RWPE2 (cell line): ENCODE data around the gene EHBP1L1.

Experiments used
- ATAC-seq: fragments of 200-7000 bp; cut with Tn5 transposase; 3 replicates; pipeline ENCODE4 v1.9.1; 2021; ENCODE audit warnings: low read depth
- DNase-seq: peaks from one replicate; pipeline ENCODE4 v3.0.0-alpha.2; 2020; ENCODE audit warnings: low spot score
- H3K27ac ChIP-seq: fragments of 450-650 bp; 2 replicates; pipeline ENCODE4 v1.5.1; 2017; ENCODE audit warnings: mild to moderate bottlenecking; ENCODE audit not compliant: poor library complexity, severe bottlenecking
- H3K27me3 ChIP-seq: fragments of 250-450 bp; sonication (Bioruptor Pico); 2 replicates; pipeline ENCODE4 v1.5.1; 2021; ENCODE audit warnings: mild to moderate bottlenecking, moderate library complexity; ENCODE audit not compliant: insufficient read depth, poor library complexity, severe bottlenecking
- H3K36me3 ChIP-seq: fragments of 250-450 bp; sonication (Bioruptor Pico); 2 replicates; pipeline ENCODE4 v1.5.1; 2020; ENCODE audit warnings: low read depth, mild to moderate bottlenecking, moderate library complexity
- H3K4me1 ChIP-seq: fragments of 250-450 bp; sonication (Bioruptor Pico); 2 replicates; pipeline ENCODE4 v1.5.1; 2021; ENCODE audit warnings: mild to moderate bottlenecking, moderate library complexity; ENCODE audit not compliant: insufficient read depth, poor library complexity, severe bottlenecking
- H3K4me3 ChIP-seq: fragments of 250-450 bp; sonication (Bioruptor Pico); 2 replicates; pipeline ENCODE4 v1.5.1; 2021; ENCODE audit warnings: mild to moderate bottlenecking, moderate library complexity; ENCODE audit not compliant: severe bottlenecking
- H3K9me3 ChIP-seq: fragments of 250-450 bp; sonication (Bioruptor Pico); 2 replicates; pipeline ENCODE4 v1.5.1; 2021; ENCODE audit warnings: mild to moderate bottlenecking, moderate library complexity; ENCODE audit not compliant: severe bottlenecking
- TF ChIP-seq, protein P1 (sequence below): fragments of 450-650 bp; IDR thresholded peaks from one replicate; pipeline ENCODE4 v1.5.1; 2017; ENCODE audit warnings: mild to moderate bottlenecking, moderate library complexity; ENCODE audit not compliant: poor library complexity, severe bottlenecking

EHBP1L1 gene

DNA sequence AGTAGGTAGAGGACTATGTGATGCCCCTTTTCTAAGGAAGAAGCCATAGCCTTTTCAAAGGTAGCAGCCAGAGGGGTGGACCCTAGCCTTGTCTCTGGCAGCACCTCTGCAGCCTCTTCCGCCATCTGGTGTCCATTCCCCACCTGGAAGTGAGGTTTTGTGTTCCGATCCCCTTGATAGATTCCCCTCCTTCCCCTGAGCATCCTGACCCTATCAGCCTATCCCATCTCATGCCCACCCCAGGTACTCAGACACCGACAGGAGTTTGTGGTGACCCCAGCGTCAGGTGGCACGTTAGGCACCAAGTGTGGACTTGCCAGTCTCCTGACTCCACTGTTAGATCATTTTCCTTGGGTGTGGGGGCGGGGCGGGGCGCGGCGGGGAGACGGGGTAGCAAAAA lies 3.9 kb upstream of the EHBP1L1 start:
- Histone ChIP-seq H3K4me1 (peaks cover 14% of the 10 kb centered on the region), H3K27me3 (no peaks in the 10 kb centered on the region), H3K9me3 (no peaks in the 10 kb centered on the region), H3K36me3 (peaks cover 10% of the 10 kb centered on the region), H3K4me3 (peak overlapping the region; percentile 78), H3K27ac (peak overlapping the region; percentile 86)
- ATAC-seq (no peak; the same call in 2 of the 3 replicates), DNase-seq (peak; percentile 52)
- TF ChIP-seq, protein P1, sequence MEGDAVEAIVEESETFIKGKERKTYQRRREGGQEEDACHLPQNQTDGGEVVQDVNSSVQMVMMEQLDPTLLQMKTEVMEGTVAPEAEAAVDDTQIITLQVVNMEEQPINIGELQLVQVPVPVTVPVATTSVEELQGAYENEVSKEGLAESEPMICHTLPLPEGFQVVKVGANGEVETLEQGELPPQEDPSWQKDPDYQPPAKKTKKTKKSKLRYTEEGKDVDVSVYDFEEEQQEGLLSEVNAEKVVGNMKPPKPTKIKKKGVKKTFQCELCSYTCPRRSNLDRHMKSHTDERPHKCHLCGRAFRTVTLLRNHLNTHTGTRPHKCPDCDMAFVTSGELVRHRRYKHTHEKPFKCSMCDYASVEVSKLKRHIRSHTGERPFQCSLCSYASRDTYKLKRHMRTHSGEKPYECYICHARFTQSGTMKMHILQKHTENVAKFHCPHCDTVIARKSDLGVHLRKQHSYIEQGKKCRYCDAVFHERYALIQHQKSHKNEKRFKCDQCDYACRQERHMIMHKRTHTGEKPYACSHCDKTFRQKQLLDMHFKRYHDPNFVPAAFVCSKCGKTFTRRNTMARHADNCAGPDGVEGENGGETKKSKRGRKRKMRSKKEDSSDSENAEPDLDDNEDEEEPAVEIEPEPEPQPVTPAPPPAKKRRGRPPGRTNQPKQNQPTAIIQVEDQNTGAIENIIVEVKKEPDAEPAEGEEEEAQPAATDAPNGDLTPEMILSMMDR, result peak; percentile 72

DNA sequence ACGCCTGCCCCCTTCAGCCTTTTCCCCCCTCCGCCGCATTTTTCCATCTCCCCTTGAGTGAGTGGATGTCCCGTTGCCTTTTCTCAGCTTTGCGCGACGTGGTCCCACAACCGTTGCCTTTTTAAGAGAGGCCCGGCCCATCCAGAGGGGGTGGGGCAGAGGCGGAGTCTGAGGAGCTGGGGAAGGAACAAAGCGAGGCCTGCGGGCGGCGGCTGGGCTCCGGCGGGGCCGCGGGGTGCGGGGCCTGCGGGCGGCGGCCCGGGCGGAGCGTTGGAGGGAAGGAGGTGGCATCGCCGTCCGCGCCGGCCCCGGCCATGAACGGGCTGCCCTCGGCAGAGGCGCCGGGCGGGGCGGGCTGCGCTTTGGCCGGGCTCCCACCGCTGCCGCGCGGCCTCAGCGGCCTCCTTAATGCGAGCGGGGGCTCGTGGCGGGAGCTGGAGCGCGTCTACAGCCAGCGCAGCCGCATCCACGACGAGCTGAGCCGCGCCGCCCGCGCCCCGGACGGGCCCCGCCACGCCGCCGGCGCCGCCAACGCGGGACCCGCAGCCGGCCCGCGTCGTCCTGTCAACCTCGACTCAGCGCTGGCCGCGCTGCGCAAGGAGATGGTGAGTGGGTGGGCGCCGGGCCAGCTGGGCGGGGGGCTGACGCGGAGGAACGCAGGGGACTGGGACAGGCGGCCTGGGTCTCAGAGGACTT lies 3.3 kb upstream of the EHBP1L1 start, which contains the start of gene FAM89B:
FAM89B (plus strand) TSS at position 183 of the 696 bp plus-strand sequence; CDS start at position 315, 132 bp downstream.
- Histone ChIP-seq H3K9me3 (no peaks in the 10 kb centered on the region), H3K27ac (peak within 1 kb of the TSS; percentile 86), H3K4me3 (peak within 1 kb of the TSS; percentile 78), H3K4me1 (peaks cover 19% of the 10 kb centered on the region), H3K27me3 (no peaks in the 10 kb centered on the region), H3K36me3 (peaks cover 10% of the 10 kb centered on the region)
- TF ChIP-seq, protein P1, result peak; percentile 4
- ATAC-seq (peak; percentile 13; the same call in 1 of the 3 replicates), DNase-seq (peak; percentile 87)

DNA sequence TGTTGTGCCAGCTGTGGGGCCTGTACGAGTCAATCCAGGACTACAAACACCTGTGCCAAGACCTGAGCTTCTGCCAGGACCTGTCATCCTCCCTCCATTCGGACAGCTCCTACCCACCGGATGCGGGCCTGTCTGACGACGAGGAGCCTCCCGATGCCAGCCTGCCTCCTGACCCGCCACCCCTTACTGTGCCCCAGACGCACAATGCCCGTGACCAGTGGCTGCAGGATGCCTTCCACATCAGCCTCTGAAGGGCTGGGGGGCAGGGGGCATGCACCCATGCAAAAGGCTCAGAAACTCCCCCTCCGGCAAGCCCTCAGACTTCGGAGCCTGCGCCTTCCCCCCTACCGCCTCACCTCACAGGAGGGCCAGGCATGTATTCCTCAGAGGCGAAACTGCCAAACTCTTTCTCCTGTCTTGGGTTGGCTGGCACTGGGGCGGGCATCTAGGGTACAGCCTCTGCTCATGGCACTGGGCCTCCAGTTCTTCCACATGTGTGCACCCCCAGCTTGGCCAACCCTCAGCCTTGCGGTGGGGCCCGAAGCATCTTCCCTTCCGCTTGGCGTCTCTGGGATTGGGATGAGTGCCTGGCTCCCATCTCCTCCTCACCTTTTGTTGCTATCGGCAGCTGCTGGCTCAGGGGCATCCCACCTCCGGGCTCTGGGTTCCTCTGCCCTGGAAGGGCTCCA lies 2.3 kb upstream of the EHBP1L1 start:
- no peaks in the 10 kb centered on the region for H3K9me3 ChIP-seq
- H3K4me1 ChIP-seq, result peaks cover 20% of the 10 kb centered on the region

DNA sequence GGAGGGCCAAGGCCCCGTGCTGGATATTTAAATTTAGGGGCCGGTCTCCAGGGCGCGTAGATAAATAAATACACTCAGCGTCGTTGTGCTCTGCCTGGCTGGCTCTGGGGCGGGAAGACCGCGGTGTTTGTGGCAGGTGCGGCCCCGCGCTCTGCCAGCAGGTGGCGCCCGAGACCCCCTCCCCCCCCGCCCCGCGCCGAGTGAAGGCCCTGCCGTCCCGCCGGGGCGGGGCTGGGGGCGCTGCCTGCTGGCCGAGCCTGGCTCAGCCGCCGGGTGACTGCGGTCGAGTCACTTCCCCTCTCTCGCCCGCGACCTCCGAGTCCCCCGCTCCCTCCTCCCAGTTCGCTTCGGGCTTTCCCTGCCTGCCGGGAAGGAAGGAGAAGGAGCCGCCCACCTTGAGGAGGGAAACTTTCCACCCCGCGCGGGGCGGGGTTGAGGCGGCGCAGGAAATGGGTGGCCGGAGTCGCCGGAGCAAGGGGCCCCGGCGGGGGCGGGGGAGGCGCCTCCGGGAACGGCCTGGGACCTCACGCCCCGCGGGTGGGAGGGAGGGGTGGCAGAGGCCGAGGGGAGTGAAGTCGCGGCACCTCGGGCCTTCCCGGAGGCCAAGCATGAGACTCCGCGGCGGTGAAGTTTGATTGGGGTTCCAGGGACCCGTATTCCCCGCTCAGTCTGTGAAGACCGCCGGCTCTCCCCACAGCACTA lies 1.6 kb upstream of the EHBP1L1 start:
- Histone ChIP-seq H3K9me3 (no peaks in the 10 kb centered on the region), H3K27me3 (no peaks in the 10 kb centered on the region), H3K4me3 (peak overlapping the region; percentile 22), H3K36me3 (peaks cover 16% of the 10 kb centered on the region), H3K27ac (peak overlapping the region; percentile 86), H3K4me1 (peaks cover 16% of the 10 kb centered on the region)
- DNase-seq (peak; percentile 95), ATAC-seq (peak; percentile 27)
- TF ChIP-seq, protein P1, result peak; percentile 97

More for the DNA sequence above, 2.3 kb upstream of the EHBP1L1 start:
- Histone ChIP-seq H3K36me3 (peaks cover 17% of the 10 kb centered on the region), H3K4me3 (peak overlapping the region; percentile 78), H3K27me3 (no peaks in the 10 kb centered on the region), H3K27ac (peak overlapping the region; percentile 86)
- DNase-seq (peak; percentile 58), ATAC-seq (no peak)
- TF ChIP-seq, protein P1, result no peak
